ENCODE measurements around the gene ZNF260.
A peak's percentile ranks its signal among the peaks of the same experiment; 100 is the strongest.
"Not testable (repeated sequence)": the region's sequence is repeated elsewhere in the genome, so short reads cannot be mapped to it uniquely, and the experiment has no call there.

ZNF260 gene

DNA sequence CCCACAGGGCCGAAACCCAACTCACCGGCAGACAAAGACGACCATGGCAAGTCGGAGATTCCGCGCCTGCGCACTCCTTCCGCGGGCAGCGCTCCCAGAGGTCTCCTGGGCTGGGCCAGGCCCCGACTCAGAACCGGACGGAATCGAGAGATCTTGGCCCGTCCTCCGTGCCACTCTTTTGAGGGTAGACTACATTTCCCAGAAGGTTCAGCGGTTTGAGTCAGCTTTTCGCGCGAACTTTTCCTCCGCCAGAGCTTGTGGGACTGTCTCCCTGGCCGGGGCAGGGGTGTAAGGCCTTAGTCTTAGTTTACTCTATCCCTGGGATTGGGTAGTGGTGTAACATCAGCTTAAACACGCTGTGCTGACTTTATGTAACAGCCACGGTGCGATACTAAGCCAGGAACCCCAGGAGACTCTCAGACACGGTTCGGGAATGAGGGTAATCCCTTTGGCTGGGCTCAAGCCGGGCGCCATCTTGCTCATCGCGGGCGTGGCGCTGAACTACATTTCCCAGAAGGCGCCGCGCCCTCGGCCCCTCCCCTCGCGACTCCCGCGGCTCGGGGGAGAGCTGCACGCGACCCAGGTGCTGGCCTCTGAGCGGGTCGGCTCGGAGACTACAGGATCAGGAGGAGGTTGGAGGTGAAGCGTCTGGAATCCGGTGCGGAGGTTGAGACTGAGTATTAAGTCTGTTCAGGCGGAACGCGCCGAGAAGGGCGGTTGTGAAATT lies at the start of gene ZNF260:
TSS of gene ZNF260 (minus strand) at position 78 of the 727 bp plus-strand sequence. CDS start 13,033 bp downstream, outside the sequence.
- DNase-seq (ENCODE audit: low read depth), result peak; percentile 87

DNA sequence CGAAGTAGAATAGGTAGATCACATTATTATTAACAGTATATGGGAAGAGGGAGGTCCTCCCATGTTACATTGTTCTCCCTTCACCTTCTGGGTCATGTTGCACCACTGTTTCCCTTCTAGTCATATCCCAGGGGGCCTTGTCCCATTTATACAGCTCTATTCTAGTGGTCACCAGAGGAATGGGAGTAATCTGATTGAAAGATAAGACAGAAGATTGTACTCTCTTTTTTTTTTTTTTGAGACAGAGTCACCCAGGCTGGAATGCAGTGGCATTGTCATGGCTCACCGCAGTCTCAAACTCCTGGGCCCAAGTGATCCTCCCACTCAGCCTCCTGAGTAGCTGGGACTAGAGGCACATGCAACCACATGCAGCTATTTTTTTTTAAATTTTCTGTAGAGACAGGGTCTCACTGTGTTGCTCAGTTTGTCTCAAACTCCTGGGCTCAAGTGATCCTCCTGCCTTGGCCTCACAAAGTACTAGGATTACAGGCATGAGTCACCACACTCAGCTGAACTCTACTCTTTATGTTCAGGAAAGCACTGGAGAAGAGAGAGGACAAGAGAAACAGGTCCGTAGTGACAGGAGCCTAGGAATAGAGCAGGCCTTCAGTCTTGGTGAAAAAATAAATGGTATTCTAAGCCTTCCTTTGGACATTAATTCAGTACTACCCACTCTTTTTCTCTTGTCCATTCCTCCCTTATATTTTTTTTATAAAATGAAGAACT lies 49.4 kb upstream of the ZNF260 start:
- no peak for DNase-seq (ENCODE audit: low read depth)

- no peak for DNase-seq (ENCODE audit: low read depth)
Measured at GRCh38 chr19:36574741-36575140, 46.7 kb upstream of the ZNF260 start.

DNA sequence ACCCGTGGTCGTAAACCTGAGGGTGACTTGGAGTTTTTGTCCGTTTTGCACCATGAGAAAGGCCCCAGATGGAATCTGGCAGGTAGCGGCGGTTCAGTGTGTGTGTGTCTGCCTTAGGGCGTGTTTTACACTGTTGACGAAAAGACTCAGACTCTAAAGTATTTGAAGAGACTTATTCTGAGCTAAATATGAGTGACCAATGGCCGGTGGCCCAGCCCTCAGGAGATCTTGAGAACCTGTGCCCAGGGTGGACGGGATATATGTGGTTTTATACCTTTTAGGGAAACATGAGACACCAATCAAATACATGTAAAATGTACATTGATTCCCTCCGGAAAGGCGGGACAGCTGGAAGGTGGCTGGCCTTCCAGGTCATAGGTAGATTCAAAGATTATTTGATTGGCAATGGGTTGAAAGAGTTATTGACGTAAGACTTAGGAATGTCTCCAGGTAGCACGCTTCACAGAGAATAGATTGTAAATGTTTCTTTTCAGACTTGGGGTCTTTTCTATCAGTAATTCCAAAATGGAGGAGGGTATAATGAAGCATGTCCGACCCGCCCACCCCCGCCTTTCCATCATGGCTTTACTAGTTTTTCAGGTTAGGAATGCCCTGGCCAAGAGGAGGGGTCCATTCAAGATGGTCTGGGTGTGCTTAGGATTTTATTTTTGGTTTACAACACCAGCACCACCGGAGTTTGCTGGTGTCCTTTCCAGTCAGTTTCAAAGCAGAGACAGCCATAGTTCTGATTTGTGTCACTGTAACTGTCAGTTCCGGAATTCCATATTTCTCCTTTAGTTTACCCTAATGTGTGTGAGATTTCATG lies 46.0 kb upstream of the ZNF260 start:
- no peak for DNase-seq (ENCODE audit: low read depth)

- peak; percentile 71 for DNase-seq (ENCODE audit: low read depth)
Measured at GRCh38 chr19:36573020-36573894, 45.2 kb upstream of the ZNF260 start, which contains the start of gene ZNF529. Gene ZNF529, minus strand, starts transcription at chr19:36573292. Its CDS starts 946 bp downstream, at chr19:36572346.

GRCh38 chr19:36572593-36573019 lies 44.5 kb upstream of the ZNF260 start:
- DNase-seq (ENCODE audit: low read depth), result no peak

DNA sequence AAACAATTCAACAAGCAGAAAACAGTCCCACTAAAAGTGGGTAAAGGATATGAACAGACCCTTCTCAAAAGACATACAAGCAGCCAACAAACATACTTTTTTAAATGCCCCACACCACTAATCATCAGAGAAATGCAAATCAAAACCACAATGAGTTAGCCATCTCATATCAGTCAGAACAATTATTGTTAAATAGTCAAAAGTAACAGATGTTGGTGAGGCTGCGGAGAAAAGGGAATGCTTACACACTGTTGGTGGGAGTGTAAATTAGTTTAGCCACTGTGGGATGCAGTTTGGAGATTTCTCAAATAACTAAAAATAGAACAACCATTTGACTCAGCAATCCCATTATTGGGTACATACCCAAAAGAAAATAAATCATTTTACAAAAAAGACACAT lies 36.3 kb upstream of the ZNF260 start:
- no peak for DNase-seq (ENCODE audit: low read depth)

DNA sequence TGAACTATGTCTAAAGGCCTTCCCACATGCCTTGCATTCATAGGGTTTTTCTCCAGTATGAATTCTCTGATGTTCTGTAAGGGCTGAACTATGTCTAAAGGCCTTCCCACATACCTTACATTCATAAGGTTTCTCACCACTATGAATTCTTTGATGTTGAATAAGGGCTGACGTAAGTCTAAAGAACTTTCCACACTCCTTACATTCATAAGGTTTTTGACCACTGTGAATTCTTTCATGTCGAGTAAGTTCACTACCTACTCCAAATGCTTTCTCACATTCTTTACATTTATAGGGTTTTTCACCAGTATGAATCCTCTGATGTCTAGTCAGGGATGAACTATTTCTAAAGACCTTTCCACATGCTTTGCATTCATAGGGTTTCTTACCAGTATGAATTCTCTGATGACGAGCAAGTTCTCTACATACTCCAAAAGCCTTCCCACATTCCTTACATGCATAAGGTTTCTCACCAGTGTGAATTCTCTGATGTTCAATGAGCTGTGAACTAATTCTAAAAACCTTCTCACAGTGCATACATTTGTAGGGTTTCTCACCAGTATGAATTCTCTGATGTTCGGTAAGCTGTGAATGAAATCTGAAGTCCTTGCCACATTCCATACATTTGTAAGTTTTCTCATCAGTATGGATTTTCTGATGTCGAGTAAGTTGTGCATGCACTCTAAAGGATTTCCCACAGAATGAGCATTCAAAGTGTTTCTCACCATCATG lies 19.1 kb upstream of the ZNF260 start:
- DNase-seq (ENCODE audit: low read depth), result no peak

GRCh38 chr19:36528921-36529518 lies 949 bp upstream of the ZNF260 start:
- peak; percentile 0 for DNase-seq (ENCODE audit: low read depth)

DNA sequence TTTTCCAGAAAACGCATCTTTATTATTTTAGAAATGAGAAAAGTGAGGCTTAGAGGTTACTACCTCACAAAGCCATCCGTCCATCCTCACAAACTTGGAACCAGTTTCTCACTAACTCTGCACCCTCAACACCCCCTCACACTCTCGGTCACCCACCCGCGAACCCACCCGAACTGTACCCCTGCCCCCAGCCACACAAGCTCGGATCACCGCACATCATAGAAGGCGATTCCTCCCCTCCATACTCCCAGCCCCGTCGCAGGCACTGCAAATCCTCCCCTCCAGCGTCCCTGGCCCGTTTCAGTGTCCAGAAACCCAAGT lies 238 bp downstream of the ZNF260 start:
- DNase-seq (ENCODE audit: low read depth), result no peak

GRCh38 chr19:36527341-36527740 lies 730 bp downstream of the ZNF260 start:
- DNase-seq (ENCODE audit: low read depth), result no peak

DNA sequence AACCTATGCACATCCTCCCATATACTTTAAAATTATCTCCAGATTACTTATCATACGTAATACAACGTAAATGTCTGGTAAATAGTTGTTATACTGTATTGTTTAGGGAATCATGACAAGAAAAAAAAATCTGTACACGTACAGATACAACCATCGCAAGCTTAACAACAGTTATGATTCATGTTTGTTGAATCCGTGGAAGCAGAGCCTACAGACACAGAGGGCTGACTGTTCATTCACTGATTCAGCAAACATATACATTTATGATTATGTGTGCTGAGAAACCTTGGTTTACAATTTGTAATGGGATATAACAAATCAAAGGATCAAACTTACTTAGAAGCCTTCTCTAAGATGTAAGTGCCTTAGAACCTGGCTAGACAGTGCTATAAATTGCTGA lies 1.5 kb downstream of the ZNF260 start:
- no peak for DNase-seq (ENCODE audit: low read depth)

- no peak for DNase-seq (ENCODE audit: low read depth)
Measured at GRCh38 chr19:36524617-36525016, 3.5 kb downstream of the ZNF260 start.

DNA sequence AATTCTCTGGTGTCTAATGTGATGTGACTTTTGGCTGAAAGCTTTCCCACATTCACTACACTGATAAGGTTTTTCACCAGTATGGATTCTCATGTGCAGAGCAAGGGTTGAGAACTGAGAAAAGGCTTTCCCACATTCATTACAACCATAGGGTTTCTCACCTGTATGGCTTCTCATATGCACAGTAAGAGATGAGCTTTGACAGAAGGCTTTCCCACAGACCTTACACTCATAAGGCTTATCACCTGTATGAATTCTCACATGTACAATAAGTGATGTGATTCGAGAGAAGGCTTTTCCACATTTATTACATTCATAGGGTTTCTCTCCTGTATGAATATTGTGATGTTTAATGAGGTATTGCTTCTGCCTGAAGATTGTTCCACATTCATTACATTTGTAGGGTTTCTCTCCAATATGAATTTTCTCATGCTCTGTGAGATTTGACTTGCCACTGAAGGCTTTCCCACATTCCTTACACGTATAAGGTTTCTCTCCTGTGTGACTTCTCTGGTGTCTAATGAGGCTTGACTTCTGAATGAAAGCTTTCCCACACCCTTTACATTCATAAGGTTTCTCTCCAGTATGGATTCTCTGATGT lies 14.0 kb downstream of the ZNF260 start:
- DNase-seq (ENCODE audit: low read depth), result no peak

- no peak for DNase-seq (ENCODE audit: low read depth)
Measured at GRCh38 chr19:36508325-36508724, 19.7 kb downstream of the ZNF260 start.

DNA sequence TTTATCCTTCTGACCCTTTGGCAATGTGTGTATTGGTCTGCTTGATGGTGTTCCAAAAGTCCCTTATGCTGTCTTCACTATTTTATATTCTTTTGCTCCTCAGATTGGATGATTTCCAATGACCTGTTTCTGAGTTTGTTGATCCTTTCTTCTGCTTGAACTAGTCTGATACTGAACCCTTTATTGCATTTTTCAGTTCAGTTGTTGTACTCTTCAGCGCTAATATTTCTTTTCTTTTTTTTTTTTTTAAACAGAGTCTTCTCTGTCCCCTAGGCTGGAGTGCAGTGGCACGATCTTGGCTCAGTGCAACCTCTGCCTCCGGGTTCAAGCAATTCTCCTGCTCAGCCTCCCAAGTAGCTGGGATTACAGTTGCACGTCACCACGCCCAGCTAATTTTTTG lies 26.1 kb downstream of the ZNF260 start:
- DNase-seq (ENCODE audit: low read depth), result no peak

DNA sequence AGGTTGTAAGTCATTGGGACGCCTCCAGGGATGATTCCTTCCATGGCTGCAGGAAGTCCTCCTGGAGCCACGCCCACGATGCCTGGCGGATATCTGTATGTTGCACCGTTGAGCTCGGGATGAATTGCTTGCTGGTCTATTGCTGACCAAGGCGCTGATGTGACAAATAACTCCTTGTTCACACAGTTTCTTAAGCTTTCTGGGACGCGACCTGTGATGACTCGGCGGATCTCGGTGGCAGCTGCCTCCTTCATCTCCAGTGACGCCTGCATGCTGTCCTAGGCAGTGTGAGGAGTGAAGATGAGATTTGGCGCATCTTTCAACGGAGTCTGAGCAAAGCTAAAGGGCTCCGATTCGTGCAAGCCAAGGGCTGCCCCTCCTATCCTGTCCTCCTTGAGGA lies 31.1 kb downstream of the ZNF260 start:
- no peak for DNase-seq (ENCODE audit: low read depth)

DNA sequence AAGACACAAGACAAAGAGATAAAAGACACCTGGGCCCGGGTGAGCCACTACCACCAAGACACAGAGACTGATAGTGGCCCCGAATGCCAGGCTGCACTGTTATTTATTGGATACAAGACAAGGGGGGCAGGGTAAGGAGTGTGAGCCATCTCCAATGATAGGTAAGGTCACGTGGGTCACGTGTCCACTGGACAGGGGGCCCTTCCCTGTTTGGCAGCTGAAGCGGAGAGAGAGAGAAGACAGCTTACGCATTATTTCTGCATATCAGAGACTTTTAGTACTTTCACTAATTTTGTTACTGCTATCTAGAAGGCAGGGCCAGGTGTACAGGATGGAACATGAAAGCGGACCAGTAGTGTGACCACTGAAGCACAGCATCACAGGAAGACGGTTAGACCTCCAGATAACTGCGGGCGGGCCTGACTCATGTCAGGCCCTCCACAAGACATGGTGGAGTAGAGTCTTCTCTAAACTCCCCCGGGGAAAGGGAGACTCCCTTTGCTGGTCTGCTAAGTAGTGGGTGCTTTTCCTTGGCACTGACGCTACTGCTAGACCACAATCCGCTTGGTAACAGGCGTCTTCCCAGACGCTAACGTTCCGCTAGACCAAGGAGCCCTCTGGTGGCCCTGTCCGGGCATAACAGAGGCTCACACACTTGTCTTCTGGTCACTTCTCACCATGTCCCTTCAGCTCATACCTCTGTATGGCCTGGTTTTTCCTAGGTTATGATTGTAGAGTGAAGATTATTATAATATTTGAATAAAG lies 35.2 kb downstream of the ZNF260 start:
- not testable (repeated sequence) for DNase-seq (ENCODE audit: low read depth)

GRCh38 chr19:36490846-36491245 lies 37.2 kb downstream of the ZNF260 start:
- not testable (repeated sequence) for DNase-seq (ENCODE audit: low read depth)
